NCI-H187 (cell line): ENCODE data around the gene TCEAL8.
"Not testable (repeated sequence)": the region's sequence is repeated elsewhere in the genome, so short reads cannot be mapped to it uniquely, and the experiment has no call there.

Source experiments
- DNase-seq, 2 experiments: peaks; one replicate each; lab custom pipeline; 2025; lab: John Stamatoyannopoulos, UW

TCEAL8 gene, protein sequence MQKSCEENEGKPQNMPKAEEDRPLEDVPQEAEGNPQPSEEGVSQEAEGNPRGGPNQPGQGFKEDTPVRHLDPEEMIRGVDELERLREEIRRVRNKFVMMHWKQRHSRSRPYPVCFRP

DNA sequence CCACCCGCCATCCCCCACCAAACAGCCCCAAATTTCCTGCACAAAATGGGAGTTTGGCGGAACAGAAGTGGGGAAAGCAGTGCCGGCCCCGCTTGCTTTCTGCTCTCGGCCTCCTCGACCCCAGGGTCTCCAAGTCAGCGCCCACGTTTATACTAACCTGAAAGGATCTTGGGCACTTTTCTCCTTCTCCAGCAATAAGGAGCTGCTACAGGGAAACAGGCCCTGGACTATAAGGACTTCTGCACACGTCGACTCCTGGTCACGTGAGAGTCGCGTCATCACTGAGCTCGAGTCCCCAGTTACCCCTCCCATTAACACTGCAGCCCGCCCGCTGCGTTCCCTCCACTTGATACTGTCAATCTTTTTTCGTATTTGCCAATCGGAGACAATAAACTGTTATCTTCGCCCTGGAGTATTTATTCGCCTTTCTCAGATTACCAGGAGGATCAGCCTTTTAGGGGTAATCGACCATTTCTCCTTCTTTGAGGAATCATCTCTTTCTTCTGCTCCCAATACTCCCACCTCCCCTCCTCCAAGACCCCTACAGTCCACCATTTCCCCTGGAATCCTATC lies at the start of gene TCEAL8:
Gene TCEAL8 (minus strand): TSS at position 235 of the 573 bp plus-strand sequence. CDS start 1,176 bp downstream, outside the sequence.
- DNase-seq, result peak; percentile 7 to 49

DNA sequence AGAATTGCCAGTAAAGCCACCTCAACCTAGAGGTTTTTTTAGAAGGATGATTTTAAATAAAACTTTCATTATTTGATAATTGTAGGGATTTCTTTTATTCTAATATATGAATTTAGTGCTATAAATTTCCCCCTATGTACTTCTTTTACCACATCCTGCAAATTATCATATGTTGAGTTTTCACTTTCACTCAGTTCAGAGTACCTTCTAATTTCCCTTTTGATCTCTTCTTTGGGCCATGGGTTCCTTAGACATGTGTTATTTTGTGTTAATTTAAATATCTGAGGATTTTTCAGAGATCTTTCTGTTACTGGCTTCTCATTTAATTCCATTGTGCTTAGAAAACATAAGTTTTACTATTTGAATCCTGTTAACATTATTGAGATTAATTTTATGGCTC lies 49.8 kb upstream of the TCEAL8 start:
- no peak for DNase-seq

DNA sequence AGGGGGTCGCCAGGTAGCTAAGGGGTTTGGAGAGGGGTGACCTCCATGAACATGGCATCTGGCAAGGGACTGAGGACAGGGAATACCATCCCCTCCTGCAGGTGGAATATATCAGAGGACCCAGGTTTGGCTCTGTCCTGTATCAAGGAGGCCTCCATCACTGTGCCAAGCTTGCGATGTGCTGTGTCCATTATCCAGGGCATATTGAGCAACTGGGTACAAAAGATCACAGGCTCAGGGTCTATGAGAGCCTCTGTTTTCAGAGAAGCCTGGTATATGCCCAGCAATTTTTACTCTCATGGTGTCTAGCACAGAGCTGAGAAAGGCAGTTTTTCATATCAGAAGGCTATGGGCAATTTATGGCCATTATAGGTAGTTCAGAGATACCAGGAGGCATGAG lies 38.2 kb upstream of the TCEAL8 start:
- DNase-seq, result no peak

DNA sequence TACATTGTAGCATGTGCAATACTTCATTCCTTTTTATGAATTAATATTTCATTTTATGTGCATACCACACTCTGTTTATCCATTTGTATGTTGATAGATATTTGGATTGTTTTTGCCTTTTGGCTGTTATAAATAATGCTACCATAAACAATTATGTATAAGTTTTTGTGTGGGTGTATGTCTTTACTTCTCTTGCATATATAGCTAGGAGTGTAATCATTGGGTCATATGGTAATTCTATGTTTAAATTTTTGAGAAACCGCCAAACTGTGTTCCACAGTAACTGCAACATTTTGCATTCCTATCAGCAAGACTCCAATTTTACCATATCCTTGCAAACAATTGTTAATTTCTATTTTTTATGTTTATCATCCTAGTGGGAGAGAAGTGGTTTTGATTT lies 24.7 kb upstream of the TCEAL8 start:
- DNase-seq, result no peak

DNA sequence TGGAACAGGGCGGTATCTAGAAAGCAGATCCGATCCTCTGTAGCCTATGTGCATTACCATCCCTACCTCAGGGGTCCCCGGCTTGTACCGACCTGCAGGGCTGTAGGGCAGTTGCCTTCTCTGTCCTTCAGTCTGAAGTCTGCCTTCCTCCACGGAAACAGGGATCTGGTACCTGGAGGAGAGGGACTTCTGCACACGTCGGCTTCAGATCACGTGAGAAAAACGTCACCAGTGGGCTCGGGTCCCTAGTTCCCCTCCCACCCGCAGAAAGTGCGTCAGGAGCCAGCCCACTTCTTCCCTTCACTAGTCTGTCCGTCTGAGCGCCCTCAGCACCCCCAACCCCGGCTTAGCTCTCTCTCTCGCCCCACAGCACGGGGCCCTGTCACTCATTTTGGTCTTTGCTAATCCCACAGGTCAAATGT lies 21.6 kb upstream of the TCEAL8 start, which contains the start of gene TCEAL5:
Gene TCEAL5 (minus strand): TSS at position 170 of the 422 bp plus-strand sequence. CDS start 2,187 bp downstream, outside the sequence.
- DNase-seq, result no peak

DNA sequence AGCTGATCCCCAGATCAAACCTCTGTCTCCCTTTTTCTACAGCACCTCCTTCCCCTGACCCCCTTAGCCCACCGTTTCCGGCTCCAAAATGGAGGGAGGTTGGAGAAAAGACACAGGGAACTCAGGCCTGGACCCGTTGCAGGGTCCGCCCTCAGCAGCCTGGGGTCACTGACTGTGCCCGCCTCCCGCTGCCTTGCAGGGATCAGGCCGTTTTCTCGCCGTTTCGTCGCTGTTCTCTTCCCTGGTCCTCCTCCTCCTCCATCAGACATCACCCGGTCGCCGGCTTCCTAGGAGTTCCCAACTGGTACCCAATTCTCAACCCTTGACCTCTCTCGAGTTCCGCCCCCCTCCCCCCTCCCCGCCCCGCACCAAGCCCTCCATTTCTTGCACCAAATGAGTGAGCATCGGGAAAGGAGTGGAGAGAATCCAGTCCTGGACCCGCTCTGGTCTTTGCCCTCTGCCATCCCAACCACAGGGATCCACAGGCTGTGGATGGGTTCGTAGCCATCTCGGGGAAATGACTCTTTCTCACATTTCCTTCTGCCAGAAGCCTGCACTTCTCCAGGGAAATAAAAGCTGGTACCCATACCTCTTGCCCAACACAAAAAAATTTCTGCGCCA lies 21.1 kb upstream of the TCEAL8 start:
- DNase-seq, result no peak

DNA sequence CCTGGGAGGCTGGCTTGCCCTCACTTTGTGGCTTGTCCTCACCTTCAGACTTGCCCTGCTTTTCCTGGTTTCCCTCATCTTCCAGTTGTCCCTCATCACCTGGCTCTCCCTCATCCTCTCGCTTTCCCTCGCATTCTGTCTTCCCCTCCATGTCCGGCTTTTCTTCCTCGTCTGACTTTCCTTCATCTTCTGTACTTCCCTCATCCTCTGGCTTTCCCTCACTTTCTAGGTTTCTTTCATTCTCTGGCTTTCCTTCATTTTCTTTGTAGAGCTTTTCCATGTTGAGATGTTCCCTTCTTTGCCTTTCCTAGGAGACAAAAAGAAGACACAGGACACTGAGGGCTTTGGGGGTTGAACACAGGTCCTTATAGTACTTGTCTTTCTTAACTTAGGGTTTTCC lies 19.3 kb upstream of the TCEAL8 start:
- no peak for DNase-seq

DNA sequence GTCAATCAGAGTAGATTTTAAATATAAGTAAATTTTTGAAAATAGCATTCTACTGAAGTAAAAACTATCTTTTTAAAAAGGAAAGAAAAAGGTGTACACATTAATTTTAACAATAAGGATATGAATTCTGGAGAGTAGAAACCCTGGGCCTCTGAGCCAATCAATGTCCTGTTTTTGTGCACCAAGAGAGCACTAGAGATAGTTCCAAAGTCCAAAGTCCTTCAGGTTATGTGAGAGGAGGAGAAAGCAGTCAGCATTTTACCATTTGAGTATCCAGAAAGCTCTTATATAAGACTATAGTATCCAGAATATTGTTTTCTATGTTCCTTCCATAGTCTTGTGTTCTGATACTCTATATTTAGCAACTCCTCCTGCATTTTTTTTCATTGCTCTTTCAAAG lies 3.3 kb upstream of the TCEAL8 start:
- no peak for DNase-seq

DNA sequence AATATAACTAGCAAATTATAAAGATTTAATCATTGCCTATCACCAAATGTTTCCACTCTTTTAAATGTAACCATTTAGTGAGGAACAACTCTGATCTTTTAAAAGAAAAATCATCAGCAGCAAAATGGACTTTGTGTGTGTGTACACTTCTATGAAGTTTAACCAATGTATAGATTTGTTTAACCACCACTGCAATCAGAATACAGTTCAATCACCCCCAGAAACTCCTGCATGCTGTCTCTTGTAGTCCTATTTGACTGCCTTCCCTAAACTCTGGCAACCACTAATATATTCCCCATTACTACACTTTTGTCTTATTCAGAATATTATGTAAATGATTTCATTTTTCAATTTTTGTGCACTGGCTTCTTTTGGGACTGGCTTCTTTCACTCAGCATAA lies 1.7 kb upstream of the TCEAL8 start:
- DNase-seq, result no peak

DNA sequence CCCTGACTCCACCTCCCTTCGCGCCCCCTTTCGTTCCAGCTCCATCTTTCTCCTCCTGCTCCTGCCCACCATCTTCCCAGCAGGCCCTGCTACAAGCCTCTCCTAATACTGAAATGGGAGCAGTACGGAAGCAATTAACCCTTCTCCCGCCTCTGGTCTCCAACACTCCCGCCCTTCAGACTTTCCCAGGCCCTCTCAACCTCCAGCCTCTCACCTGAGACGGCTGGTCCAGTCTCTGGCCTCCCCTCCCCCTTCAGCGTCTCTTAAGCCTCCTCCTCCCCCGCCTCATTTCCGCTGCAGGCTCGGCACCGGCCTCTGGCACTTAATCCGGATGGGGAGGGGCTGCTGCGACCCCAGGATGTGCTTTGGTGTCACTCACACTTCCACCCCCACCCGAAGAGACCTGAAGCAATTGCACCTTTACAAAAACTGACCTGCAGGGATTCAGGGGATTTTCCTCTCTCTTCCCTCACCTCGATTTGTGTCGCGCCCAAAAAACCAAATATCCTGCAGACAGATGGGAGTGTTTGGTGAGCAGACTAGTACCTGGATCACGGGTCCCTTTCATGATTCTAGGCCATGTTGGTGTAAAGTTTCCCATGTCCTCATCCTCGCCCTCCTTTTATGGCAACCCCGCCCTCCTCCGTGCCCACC lies 657 bp downstream of the TCEAL8 start:
- no peak for DNase-seq

DNA sequence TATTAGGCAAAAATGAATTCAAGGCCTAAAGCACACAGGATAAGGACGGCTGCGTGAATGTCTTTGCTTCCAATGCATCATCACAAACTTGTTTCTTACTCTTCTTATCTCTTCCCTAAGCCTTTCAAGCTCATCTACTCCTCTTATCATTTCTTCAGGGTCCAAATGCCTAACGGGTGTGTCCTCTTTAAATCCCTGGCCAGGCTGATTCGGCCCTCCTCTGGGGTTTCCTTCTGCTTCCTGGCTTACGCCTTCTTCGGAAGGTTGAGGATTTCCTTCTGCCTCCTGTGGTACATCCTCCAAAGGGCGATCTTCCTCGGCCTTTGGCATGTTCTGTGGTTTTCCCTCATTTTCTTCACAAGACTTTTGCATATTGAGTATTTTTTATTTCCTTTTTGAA lies 1.3 kb downstream of the TCEAL8 start:
- no peak for DNase-seq

DNA sequence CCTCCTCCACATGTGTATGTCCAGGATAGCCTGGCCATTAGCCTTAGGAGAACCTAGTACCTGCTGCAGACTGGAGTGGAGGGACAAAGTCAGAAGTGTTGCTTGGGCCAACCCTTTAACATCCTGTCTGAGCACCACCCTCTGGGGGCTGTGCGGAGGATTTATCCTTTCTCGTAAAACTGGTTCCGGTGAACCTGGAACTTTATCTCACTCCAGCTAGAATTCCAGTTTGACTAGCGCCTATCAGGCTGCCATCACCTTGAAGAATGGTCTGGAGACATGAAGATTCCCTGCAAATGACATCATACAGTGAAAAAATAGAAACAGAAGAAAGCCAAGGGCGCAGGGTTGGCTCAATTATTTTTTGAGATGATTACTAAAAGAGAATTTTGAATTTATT lies 4.0 kb downstream of the TCEAL8 start:
- DNase-seq, result no peak

DNA sequence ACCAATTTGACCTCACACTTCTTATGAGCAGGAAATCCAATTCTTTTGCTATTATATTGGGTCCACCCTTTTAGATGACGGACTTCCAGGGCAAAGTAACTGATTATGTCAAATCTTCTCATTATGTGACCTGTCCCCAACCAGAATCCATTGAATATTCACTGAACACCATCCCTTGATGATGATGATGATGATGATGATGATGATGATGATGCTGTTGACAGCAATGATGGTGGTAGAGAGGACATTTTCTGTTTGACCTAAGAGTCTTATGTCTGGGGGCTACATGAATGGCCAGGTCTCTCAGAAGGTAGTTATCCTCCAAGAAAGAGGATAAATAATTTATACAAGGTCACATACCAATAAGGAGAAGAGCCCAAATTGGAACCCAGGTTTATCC lies 5.2 kb downstream of the TCEAL8 start:
- DNase-seq, result no peak

DNA sequence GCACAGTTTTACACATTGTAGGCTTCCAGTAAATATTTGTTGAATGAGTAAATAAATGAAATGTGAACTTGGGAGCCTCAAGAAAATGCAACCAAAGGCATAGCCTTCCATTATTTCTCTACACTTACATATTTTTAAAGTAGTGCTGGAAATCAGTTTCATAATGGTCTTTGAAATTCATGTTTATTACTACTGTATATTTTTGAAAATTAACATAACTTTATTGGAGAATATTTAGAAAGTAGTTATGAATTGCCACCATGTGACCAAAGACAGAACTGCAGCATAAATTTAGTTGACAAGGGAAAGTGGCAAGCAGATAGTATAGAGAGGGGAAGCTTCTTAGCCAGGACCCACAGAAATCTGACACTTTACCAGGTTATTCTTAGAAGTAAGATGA lies 6.4 kb downstream of the TCEAL8 start:
- no peak for DNase-seq

DNA sequence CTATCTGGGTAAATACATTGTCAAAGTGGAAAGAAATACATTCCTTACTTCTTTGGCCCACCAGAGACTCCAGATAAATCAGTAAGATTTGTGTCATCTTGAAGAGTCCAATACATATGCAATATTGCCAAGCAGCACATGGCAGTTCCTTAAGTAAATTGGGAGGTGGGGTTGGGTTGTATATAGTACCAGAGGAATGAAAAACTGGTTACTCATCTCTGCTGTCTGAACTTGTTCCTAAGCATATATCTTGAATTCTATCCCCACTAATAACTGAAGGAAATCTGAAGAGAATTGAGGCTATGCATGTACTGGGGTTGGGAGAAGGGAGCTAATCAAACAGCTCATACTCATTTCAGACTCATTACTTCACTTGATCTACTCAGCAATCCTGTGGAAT lies 14.8 kb downstream of the TCEAL8 start:
- no peak for DNase-seq

DNA sequence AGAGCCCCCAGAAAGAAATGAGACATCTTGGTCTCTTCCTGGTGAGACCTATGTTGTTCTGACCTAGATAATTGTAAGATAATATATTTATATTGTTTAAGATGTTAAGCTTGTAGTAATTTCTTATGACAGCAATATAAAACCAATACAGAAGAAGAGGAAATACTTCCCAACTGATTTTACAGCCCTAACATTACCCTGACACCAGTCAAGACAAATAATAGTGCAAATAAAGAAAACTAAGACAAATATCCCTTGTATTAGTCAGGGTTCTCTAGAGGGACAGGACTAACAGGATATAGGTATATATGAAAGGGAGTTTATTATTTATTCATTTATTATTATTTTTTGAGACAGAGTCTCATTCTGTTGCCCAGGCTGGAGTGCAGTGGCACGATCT lies 18.7 kb downstream of the TCEAL8 start:
- DNase-seq, result no peak

DNA sequence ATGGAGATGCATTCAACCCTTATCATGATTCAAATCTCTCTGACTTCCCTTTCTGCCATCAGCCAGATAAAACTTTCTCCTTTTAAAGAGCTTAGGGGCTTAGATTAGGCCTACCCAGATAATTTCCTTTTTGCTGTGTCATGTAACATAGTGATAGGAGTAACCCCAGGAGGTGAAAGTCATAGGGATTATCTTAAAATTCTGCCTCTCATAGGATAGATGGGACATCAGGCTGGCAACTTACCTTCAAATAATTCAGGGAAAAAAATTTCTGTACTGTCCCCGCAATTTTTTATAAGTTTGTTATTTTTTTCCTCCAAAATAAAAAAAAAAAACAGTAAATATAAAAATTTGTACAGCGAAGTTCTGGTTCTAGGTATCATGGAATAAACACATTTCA lies 19.3 kb downstream of the TCEAL8 start:
- DNase-seq, result not testable (repeated sequence)

DNA sequence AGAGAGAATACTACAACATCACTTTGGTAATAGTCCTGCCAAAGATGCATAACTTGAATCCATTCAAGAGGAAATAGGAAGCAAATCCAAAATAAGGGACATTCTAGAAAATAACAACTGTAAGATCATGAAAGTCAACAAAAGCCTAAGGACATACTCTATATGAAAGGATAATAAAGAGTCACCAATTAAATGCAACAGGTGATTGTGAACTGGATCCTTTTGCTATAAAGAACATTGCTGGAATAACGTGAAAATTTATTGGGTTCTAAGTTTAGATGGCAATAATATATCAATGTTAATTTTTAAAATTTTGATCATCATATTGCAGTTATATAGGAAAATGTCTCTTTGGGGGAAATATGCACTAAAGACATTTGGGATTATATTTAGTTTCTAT lies 20.1 kb downstream of the TCEAL8 start:
- DNase-seq, result no peak

DNA sequence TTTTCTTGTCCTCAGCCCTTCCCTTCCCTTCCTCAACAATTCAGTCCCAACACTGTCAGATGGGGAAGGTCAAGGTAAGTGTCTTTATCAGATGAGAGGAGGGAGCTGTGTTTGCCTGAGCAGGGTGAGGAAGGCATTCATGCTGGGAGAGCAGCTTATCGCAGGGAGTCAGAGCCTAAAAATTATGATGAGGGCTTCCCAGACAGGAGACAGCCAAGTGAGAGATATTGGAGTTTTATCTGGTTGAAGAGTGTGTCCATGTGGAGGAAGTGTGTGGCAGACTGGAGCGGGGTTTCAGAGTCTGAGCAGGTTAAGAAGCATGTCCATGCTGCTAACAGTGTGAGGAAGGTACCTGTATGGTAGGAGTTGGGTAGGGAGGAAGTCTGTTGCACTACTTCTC lies 21.7 kb downstream of the TCEAL8 start:
- no peak for DNase-seq

DNA sequence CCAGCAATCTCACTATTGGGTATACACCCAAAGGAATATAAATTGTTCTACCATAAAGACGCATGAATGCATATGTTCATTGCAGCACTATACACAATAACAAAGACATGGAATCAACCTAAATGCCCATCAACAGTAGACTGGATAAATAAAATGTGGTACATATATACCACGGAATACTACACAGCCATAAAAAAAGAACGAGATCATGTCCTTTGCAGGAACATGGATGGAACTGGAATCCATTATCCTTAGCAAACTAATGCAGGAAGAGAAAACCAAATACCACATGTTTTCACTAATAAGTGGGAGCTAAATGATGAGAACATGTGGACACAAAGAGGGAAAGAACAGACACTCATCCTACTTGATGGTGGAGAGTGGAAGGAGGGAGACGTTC lies 29.0 kb downstream of the TCEAL8 start:
- DNase-seq, result not testable (repeated sequence)

DNA sequence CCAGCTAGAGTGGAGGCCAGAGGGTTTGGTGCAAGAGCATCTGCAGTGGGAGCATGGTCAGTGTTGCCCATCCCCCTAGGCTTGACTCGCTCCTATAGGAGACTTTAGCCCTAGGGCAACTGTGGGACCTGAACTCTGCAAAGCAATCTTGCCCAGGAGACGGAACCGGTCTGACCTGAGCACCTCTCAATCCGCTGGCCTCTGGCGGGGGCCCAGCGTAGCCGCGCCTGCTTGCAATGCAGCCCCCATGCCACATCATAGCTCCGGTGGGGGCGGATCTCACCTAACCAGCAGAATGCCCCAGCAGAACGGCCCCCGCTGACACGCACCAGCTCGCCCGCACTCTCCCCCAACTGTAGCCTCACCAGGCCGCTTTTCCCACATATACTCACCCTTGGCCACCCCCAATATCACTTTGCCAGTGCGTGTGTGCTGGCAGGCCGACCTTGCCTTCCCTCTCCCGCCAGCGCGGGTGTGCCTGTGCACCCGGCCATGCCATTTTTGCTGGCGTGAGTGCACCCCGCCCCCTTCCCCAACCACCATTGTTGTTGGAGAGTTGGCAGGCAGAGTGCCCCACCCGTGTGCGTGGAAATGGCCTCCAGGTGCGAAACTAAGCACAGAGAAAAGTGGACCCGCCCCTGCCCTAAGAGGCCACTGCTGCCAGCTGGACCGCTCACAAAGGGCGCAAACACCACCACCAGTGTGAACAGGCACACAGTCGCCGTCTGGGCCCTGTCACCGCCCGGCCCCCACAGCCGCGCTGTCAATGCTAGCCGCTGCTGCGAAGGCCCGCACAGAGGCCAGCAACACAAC lies 34.2 kb downstream of the TCEAL8 start:
- DNase-seq, result no peak

DNA sequence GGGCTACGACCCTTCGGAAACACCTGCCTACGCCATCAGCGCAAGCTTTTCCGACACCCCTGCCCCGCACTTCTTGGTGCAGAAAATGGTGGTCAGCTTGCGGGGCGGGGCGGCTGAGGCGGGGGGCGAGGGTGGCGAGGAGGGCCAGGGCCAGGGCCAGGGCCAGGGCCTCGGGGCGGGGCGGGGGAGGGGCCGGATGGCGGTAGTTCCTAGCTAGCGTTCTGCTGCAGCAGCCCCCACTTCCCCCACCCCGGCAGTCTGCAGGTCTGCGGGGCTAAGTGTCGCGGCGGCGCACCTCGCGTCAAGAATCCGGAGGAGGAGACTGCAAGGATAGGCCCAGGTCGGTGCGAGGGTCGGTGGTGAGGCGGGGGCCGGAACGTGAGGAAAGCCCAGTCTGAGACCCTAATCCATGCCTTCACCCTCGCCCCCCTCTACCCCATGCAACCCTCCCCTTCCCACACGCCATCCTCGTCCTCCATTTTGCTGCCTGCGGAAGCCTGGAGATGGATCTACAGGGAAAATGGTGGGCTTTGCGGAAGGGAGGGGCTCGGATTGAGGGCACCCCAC lies 39.4 kb downstream of the TCEAL8 start:
- DNase-seq, result no peak
